NCI-H1417 treated with DMSO at 0.1 percent for 48 hours (cell line): Measurements from ENCODE around the gene PACRG.

Source experiments
- DNase-seq: peaks from one replicate; lab custom pipeline; 2025; lab: John Stamatoyannopoulos, UW

Gene PACRG

DNA sequence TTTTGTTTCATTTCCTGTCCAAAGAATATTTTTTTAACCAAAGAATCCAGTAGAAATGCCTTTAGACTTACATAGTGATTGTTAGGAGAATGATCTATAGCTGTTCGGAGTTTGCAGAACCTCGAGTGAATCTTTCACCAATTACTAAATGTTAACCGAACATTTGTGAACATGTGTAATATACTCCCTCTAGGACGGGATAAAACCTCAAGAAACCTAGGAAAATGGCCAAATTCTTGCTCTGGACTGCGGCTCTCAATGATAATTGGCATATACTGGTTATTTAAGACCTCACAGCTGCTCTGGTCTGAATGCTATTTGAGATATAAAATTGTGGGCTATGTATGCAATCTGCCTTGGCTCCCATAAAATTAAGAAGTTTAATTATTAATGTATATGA is 137.1 kb downstream of the PACRG start:
- DNase-seq = no peak

DNA sequence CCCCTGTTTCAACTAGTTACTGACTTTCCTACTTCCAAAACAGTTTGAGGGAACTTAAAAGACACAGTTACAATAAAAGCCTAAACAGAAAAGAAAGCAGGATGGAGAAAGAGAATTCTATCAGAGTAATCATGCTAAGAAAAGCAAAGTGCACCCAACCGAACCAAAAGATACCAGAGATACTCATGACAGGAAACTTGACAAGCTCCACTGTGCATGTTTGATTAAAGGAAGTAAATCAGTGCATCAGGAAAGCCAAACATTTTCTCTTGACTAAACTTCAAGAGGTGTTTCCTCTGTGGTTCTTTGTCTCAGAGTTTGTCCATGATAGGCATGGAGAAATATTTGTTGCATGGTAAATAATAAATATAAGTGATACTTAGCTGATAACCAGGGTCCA is 138.9 kb downstream of the PACRG start:
- DNase-seq = no peak

DNA sequence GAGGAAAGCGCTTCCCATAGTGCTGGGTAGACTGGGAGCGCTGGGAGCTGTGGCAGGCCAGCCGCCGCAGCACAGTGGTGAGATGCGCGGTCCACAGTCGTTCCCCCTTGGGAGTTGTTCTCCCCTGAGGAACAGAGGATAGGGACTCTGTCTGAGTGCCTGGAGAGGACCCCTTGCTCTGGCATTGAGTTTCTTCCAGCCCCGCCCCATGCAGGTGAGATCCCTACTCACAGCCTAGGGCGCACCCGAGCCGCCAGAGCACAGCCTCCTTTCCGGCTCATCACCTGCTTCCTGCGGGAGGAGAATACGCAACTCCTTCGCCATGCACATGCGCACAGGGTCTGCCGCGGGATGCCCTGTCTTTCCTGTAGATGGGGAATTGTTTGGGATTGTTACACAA is 140.6 kb downstream of the PACRG start:
- no peak for DNase-seq

DNA sequence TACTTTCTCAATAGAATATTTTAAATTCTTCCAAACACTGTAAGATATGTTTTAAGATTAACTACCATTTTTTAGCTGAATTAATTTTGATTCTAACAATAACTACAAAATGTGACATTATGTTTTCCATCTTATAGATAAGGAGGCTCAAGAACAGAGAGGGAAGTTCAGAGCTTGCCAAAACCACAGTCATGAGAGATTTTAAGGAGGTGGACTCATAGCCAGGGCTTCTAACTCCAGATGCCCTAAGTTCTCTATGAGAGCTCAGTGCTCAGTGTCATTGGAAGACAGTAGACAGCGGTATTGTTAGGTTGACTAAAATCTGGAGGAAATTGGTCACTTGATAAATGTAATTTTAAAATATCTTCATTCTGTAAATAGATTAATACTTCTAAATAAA is 144.2 kb downstream of the PACRG start:
- DNase-seq = no peak

DNA sequence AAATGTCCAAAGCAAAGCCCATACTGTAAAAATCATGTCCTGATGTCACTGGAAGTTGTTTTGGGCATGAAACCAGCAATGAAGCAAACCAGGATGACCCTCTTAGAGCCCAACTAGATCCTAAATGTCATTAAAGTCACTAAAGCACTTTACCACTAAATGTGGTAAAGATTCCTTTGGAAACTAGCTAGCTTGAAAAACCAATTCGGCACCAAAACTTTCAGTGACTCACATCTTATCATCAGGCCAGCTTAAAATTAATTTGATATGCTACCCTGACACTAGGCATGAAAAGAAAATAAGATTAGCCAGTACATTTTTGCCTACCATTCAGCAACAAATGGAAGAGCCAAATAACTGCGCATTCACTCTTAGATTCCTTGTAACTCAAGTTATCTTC is 145.8 kb downstream of the PACRG start:
- no peak for DNase-seq

DNA sequence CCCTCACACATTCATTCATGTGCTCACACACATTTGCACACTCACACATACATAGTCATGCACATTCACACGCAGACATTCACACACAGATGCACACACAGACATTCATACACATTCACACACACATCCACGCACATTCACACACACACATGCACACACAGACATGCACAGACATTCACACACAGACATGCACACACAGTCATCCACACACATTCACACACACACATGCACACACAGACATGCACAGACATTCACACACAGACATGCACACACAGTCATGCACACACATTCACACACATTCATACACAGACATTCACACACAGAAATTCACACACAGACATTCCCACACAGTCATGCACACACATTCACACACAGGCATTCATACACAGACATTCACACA is 147.3 kb downstream of the PACRG start:
- no peak for DNase-seq

DNA sequence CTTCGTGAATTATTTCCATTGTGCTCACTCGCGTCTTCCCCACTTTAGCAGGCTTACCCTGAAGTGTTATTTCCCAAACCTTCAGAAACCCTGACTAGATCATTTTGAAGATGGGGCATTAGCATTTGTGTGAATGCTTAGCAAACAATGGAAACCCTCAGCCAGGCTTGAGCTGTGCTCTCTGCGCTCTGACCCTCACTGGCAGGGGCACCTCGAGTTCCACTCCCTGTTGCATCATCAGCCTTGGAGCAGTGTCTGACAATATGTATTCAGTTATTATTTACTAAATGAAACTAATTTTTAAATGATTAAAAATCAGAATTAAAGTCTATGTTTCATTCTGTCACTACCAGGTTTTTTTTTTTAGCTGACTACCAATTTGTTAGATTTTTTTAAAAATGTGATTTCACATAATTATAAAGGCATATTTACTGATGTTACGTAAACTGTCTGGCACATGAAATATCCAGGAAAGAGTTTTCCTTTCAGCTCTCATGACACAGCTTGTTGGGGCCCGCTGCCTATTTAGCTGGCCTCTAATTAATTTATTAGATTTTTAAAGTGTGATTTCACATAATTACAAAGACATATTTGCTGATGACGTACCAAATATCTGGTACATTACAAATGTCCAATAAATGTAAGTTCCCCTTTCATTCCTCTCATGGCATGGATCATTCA is 155.2 kb downstream of the PACRG start:
- DNase-seq = no peak

DNA sequence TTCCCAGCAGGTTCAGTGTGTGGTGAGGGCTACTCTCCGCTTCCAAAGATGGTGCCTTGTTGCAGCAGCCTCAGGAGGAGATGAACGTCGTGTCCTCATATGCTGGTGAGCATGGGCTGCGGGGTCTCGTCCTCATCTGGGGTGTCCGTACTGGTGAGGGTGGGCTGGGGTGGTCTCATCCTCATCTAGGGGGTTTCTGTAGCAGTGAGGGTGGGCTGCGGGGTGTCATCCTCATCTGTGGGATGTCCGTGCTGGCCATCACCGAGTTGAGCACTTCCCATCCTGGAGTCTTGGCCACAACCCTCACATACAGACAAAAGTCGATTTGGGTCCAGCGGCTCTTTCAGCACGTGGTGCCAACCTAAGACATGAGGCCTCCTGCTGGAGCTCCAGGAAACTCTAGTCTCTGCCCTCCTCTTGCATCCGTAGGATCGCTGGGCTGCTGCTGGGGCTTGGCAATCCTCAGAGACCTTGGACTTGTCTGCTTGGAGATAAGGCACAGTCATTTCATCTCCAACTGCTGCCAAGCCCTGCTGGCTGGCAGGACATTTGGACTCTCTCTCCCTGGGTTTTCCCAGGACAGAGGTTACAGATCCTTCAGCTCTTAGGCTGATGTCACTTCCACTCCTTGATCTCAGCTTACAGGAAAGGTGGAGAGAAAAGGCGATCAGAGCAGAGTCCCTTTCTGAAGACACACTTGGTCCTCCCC is 160.4 kb downstream of the PACRG start:
- DNase-seq = no peak

DNA sequence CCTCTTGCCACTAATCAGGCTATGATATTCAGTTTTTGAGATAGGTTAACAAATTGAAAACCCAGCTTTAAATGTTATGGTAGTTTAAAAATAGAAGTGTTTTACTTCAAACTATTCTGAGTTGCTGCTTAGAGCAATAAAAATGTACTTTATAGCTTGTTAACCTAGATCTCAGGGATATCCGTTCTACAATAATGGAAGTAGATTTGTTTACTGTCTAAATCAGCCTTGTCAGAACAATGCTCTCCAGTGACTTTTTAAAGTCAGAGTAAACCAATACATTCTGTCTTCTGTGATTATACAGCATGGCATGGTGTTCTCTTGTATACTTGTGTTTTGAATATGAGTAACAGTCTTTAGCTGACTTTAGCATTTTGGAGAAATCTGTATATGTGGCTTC is 161.5 kb downstream of the PACRG start:
- DNase-seq = no peak

DNA sequence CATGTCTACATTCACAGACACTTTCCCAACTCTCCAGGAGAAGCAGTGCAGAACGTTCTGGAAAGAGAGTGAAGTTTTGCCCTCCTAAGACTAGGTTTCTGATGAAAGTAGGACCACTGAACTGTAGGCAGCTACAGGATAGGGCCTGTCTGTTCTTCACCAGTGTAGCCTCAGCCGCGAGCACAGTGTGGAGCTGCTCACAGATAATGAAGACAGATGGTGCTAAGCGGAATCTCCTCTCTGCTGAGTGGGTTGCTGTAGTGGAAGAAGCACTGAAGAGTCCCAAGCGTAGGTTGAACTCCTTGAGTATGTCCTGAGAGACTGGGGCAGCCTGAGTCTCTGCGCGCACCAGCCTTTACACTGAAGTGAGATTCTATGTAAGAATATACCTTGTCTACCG is 170.2 kb downstream of the PACRG start:
- no peak for DNase-seq

DNA sequence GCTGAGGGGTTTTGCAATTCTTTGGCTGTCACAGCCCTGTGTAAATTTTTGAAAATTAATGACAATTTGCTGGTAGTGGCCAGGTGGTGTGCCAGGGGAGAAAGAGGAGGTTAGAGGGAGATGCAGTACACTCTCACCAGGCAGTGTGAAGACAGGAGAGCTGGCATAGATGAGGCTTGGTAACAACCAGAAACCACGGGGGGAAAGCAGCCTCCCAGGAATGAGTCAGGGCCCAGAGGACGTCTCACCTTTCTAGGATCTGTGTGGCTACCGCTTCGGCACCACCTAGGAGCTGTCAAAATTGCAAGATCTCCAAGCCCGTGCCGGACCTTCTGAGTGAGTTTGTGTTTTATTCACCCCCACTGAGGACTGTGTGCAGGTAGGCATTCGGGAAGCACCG is 171.4 kb downstream of the PACRG start:
- no peak for DNase-seq

DNA sequence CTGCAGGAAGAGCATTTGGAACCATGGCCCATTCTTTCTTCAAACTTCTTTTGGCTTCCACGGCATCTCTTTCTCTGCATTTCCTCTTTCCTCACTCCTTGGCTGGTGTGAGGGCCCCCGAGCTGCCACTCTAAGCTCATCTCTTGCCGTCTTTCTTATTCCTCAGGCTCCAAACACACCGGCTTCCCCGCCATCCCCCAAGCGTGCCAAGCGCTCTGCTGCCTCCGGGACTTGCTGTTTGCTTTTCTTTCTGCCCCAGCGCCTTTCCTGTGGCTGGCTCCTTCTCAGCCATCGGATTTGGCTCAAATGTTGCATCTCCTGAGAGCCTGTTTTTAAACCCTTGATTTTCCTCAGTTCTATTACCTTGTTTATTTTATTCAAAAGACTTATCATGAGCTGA is 172.7 kb downstream of the PACRG start:
- DNase-seq = no peak

DNA sequence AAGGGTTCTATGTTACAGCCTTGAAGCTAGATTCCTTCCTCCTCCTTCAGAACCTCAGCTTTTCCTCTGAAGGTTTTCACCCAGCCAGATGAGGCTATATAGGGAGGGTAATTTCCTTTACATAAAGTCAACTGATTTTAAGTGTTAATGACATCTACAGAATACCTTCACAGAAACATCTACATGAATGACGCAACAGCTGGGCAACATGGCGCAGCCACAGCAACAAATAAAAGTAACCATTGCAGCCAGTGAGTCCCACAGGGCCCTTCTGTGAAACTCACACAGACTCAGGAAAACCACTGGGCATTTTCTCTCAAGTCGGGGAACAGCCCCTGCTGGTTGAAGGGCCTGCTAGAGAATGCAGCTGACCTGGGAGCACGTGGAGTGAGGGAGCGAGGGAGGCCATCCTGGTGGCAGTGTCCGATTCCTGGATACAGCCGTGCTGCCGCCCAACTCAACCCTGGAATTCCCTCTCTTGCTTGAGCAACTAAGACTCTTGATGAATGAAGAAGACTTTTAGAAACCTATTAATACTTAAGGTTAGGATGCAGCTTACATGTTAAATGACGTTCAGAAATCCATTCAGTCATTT is 176.4 kb downstream of the PACRG start:
- DNase-seq = no peak

DNA sequence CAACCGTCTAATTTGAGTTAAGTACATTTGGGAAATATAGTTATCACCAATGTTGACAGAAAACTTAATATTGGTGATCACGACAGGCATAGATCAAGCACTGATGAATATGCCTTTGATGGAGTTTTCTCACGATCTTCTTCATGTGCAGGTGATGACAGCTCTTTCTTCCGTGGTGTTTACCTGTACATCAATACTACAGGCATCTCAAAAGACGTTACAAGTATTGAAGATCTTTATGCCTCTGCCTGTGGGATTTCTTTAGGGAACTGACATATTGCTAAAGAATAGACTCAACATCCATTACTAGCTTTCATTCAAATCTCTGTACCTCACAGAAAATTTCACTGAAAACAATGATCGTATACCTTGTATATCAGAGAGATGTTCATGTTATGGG is 178.7 kb downstream of the PACRG start:
- no peak for DNase-seq

DNA sequence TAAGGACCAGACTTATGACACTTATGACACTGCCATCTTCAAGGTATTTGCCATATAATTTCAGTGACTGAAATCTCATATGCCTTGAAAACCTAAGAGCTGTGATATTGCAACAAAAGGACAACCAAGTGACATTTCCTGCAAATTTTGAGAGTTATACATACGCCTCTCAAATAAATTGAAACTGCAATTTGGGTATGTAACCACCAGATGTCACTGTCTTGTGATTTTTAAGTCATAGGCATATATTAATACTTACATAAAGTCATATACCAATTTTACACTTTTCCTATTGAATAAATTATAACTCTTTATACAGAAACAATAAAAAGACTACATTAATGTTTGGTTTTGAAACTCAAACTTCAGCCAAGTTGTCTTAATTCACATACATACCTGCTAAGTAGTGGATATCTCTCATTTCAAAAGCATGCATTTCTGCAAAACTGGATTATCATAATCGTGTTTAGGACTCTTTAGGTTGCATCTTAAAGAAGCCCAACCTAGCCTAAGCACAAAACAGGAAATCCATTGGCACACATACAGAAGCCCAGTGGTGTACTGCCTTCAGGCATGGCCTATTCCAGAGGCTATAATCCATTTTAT is 180.2 kb downstream of the PACRG start:
- no peak for DNase-seq

DNA sequence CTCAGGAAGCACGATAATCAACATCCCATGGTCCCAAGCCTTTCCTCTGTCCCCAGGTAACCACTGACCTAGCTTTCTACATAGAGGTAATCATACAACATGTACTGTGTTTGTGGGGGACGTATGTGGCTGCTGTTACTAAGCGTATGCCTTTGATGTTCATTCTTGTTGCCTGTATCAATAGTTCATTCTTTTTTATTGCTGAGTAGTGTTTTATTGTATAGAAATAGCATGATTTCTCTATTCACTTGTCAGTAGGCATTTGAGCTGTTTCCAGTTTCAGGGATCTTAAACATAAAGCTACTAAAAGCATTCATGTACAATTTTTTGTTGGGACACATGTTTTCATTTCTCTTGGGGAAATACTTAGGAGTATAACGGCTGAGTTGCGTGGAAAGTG is 185.4 kb downstream of the PACRG start:
- DNase-seq = no peak

DNA sequence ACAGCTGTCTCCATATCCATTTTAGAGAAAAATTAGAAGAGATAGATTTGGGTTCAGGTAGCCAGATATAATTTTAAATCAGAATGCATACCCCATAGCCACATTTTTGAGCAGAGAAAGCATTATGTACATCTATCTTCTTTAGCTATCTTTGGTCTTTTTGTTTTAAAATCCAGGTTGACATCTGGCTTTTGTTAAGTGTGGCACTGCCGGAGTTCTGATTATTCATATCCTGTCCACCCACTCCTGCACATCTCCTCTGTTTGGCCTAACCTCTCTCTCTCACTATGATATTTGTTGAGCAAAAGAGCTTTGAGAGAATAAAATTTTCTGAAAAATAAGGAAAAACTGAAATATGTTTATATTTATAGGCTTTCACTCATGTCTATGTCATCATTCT is 189.7 kb downstream of the PACRG start:
- DNase-seq = no peak

DNA sequence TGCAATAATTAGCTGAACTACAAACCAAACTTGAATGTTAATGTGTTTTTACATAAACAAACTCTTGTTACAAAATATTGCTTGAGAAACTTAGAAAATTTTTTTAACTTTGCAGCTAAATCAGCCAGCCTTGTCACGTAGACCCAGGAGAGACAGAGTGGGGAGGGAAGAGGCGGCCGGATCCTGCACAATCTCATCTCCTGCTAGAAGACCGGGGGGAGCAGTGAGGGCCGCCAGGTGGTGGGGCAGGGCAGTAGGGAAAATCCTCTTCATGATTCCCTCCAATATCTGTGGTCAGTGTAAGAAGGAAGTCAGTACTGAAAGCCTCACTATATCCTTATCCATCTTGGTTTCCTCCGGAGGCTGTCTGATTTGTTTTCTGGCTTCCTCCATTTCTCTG is 193.3 kb downstream of the PACRG start:
- no peak for DNase-seq

DNA sequence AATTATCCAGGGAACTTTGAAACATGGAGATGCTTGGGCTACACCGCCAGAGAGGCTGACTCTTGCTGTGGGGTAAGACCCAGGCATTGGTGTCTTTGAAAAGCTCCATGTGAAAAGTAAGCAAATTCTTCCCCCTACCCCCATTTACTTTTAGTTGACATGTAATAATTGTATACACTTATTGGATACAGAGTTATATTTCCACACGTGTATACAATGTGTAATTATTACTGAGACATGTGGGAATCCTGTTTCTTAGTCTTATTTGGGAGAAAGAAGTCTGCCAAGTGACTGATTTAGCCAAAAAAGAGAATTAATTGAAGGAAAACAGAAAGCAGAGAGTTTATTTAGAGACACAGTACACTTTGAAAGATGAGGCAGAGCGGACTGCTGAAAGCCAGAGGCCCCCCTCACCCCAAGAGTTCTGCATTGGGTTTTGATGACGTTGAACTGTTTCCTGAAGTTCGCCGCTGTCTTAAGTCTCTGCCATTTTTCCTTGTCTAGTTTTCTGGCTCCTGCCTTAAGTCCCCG is 193.8 kb downstream of the PACRG start:
- no peak for DNase-seq

DNA sequence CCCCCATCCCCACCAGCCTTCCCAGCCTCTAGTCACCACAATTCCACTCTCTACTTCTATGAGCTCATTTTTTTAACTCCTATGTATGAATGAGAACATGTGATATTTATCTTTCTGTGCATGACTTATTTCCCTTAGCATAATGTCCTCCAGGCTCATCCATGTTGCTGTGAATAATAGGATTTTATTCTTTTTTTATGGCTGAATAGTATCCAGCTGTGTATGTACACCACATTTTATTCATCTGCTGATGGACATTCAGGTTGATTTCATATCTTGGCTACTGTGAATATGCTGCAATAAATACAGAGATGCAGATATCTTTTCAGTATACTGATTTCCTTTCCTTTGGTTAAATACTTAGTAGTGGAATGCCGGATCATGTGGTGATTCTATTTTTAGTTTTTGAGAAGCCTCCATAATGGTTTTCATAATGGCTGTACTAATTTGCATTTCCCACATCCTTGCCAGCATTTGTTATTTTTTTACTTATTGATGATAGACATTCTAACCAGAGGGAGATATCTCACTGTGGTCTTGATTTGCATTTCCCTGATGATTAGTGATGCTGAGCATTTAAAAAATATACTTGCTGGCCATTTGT is 194.9 kb downstream of the PACRG start:
- no peak for DNase-seq

DNA sequence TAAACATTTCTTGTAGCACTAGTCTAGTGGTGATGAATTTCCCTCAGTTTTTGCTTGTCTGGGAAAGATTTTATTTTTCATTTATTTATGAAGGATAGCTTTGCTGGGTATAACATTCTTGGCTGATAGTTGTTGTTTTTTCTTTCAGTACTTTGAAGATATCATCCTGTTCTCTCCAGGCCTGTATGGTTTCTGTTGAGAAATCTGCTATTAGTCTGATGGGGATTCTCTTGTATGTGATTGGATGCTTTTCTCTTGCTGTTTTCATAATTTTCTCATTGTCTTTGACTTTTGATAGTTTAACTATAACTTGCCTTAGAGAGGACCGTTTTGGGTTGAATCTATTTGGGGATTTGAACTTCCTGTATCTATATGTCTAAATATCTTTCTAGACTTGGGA is 207.1 kb downstream of the PACRG start:
- no peak for DNase-seq

DNA sequence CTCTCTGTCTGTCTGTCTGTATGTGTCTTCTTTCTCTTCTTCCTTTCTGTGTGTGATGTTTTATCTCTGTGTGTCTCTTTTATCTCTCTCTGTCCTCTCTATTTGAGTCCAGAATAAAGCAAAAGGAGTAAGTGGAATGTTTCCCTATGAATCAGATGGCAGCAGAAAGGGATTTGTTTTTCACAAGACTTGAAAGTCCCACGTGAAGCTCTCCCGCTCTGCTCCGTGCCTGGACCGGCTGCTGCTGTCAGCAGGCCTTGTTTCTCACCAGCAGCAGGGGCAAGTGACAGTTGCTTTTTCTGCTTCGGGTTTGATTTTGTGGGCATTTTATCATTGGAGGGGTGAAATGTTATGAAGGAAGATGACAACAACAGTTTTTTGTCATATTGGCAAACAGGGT is 212.7 kb downstream of the PACRG start:
- no peak for DNase-seq

DNA sequence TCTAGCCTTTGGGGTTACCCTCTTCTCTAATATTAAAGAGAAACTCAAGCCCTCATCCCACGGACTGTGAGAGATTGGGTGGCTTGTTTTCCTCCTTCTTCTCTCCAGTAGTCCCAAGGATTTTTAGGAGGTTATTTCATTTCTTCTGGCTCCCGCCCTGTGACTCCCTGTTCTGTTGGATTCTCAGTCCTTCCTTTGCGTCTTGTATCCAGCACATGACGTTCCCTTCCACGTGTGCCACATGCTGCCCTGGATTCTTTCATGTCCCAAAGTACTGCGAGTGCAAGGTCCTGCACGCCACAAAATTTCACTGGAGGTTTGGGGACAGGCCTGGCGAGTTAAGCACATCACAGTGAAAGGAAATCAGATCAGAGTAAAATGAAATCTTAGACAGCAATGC is 213.4 kb downstream of the PACRG start:
- DNase-seq = no peak
